Measurements from ENCODE around the gene KDM8.

- TF ChIP-seq EZH2 (IDR thresholded peaks at IDR 0.05; ENCODE audit: low read length, unreplicated experiment), result no peak
- no peak for TF ChIP-seq CTCF (conservative IDR thresholded peaks at IDR 0.05; ENCODE audit: low read depth, low read length)
- TF ChIP-seq EZH2phosphoT487 (IDR thresholded peaks at IDR 0.05; ENCODE audit: borderline replicate concordance, low read length), result no peak
Measured at GRCh38 chr16:27208796-27209195, 5.5 kb downstream of the KDM8 start.
